ENCODE data around the gene TASL.

DNA sequence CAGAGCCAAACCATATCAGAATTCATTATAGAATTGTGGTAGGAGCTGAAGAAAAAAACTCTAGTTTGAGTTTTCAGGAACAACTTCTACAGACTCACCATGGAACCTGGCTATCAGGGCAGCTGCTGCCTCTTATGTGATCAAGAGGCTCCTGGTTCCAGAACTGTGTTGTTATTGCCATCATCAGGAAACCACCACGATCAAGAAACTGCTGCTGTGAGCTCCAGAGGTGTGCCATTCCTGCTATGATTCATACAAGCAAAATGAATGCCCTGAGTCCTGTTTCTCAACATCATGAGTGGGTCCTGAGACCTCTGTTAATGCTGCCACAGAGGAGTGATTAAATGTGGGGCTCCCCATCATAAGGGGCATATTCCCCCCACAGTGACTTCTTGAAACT is 43.7 kb downstream of the TASL start:
- no peak for TF ChIP-seq EZH2 (IDR thresholded peaks at IDR 0.05; ENCODE audit: low read depth)
- TF ChIP-seq, protein P1, sequence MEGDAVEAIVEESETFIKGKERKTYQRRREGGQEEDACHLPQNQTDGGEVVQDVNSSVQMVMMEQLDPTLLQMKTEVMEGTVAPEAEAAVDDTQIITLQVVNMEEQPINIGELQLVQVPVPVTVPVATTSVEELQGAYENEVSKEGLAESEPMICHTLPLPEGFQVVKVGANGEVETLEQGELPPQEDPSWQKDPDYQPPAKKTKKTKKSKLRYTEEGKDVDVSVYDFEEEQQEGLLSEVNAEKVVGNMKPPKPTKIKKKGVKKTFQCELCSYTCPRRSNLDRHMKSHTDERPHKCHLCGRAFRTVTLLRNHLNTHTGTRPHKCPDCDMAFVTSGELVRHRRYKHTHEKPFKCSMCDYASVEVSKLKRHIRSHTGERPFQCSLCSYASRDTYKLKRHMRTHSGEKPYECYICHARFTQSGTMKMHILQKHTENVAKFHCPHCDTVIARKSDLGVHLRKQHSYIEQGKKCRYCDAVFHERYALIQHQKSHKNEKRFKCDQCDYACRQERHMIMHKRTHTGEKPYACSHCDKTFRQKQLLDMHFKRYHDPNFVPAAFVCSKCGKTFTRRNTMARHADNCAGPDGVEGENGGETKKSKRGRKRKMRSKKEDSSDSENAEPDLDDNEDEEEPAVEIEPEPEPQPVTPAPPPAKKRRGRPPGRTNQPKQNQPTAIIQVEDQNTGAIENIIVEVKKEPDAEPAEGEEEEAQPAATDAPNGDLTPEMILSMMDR (conservative IDR thresholded peaks at IDR 0.05) = no peak
